Kidney (tissue), 14 donors: ENCODE data around the gene TAS2R7. TPM values are rescaled to one million over a fixed set of nuclear protein-coding genes. Genes with fewer than 3 reads are reported as not detected.
"Not testable (repeated sequence)": the region's sequence is repeated elsewhere in the genome, so short reads cannot be mapped to it uniquely, and the experiment has no call there.

Experiments
- DNase-seq, 5 donors: peaks; one replicate each; pipeline ENCODE4 v3.0.0-alpha.2; 2013 to 2020
- FAIRE-seq: peaks from 2 replicates; lab custom pipeline; 2012; peaks lifted over from hg19 to GRCh38; lab: Jason Lieb, UNC
- H3K27ac ChIP-seq, 2 donors: one replicate each; pipeline ENCODE4 v1.7.0; 2013; ENCODE audit warnings: low read depth in 2 of 2, low read length in 2 of 2, inconsistent platforms in 1 of 2
- H3K27me3 ChIP-seq: one replicate; pipeline ENCODE4 v1.7.1; 2013; ENCODE audit warnings: low read length, inconsistent platforms; ENCODE audit not compliant: control insufficient read depth, insufficient read depth
- H3K36me3 ChIP-seq, 3 donors: one replicate each; pipeline versions ENCODE4 v1.7.0 to v1.7.1; 2013; ENCODE audit warnings: low read length in 3 of 3, control low read depth in 1 of 3, inconsistent platforms in 1 of 3; ENCODE audit not compliant: insufficient read depth in 3 of 3, control insufficient read depth in 2 of 3
- H3K4me1 ChIP-seq, 3 donors: one replicate each; pipeline versions ENCODE4 v1.7.0 to v1.7.1; 2013; ENCODE audit warnings: low read length in 3 of 3, inconsistent platforms in 1 of 3, low read depth in 1 of 3; ENCODE audit not compliant: control insufficient read depth in 2 of 3, insufficient read depth in 2 of 3
- H3K4me3 ChIP-seq, 3 donors: one replicate each; pipeline versions ENCODE4 v1.7.0 to v1.8.1; 2013; ENCODE audit warnings: low read length in 3 of 3, control low read depth in 1 of 3, inconsistent platforms in 1 of 3
- H3K9ac ChIP-seq, 3 donors: one replicate each; pipeline versions ENCODE4 v1.7.0 to v1.7.1; 2013; ENCODE audit warnings: low read length in 3 of 3, control low read depth in 1 of 3, inconsistent platforms in 1 of 3
- H3K9me3 ChIP-seq, 3 donors: one replicate each; pipeline versions ENCODE4 v1.7.0 to v1.7.1; 2013; ENCODE audit warnings: low read length in 3 of 3, control low read depth in 1 of 3, inconsistent platforms in 1 of 3; ENCODE audit not compliant: control insufficient read depth in 2 of 3, insufficient read depth in 1 of 3
- intact Hi-C: fragments of 100-400 bp; cut with DNase I; formaldehyde crosslinking; loops from one replicate; pipeline ENCODE4 v1.11.1; 2022
- polyA plus RNA-seq: library from polyadenylated mRNA; stranded (reverse); fragments of 350-450 nt; fragmentation: Illumina TruSeq; extraction: RNeasy Lipid Tissue Mini Kit (QIAGEN cat#74804); gene quantifications from one replicate; pipeline ENCODE4 v1.2.3, GENCODE V29; 2014; ENCODE audit warnings: low read depth, low replicate concordance; ENCODE audit not compliant: insufficient read depth
- total RNA-seq: library from RNA; stranded (reverse); fragmentation: NEBNext Ultra II Directional; extraction: Animal tissue kit (Norgen Biotek cat#: 25700); gene quantifications from one replicate; pipeline ENCODE4 v1.2.1, GENCODE V29; 2021
- TF ChIP-seq, protein P1 (sequence below): IDR thresholded peaks from 3 replicates; pipeline ENCODE4 v1.5.1; 2012; ENCODE audit warnings: mild to moderate bottlenecking, moderate library complexity, borderline replicate concordance; ENCODE audit not compliant: insufficient read depth; ENCODE audit errors: extremely low read depth
- donor health status: control.
- donor health status: control.
- donor health status: control.
- donor health status: control.
- donor health status: control.
- donor health status: DM: yes; HTN: yes; CAD: no.
- donor health status: Normal renal cell carcinoma (clear cell type).

Gene TAS2R7
- total and polyA plus RNA-seq, 2 donors from 2014 or later: not detected

DNA sequence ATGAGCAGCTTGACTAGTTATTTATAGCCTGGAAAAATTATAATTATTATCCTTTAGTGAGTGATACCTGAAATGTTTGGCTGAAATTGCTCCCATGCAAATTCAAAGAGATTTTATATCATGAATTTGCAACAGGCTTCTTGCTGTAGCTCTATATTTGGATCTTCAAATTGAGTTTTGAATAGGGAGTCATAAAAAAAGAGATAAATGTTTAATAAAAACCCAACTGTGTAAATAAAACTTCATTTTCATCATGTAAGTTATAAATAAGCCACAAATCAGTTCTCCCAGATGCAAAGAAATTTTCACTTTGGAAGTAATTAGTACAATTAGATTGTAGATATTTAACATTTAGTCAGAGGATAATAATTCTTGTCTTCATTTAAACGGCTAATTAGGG, 4.8 kb upstream of the TAS2R7 start, which contains the start of gene TAS2R8:
TSS of gene TAS2R8 (minus strand) at position 101 of the 400 bp plus-strand sequence. CDS start 306 bp downstream, outside the sequence.
- H3K36me3 ChIP-seq: no peaks in the 10 kb centered on the region
- H3K9ac ChIP-seq: no peak within 1 kb of the TSS
- H3K27ac ChIP-seq: no peak within 1 kb of the TSS
- no peaks in the 10 kb centered on the region for H3K4me1 ChIP-seq
- FAIRE-seq: no peak
- H3K27me3 ChIP-seq: no peaks in the 10 kb centered on the region
- intact Hi-C loops: no loop called here
- TF ChIP-seq, protein P1, sequence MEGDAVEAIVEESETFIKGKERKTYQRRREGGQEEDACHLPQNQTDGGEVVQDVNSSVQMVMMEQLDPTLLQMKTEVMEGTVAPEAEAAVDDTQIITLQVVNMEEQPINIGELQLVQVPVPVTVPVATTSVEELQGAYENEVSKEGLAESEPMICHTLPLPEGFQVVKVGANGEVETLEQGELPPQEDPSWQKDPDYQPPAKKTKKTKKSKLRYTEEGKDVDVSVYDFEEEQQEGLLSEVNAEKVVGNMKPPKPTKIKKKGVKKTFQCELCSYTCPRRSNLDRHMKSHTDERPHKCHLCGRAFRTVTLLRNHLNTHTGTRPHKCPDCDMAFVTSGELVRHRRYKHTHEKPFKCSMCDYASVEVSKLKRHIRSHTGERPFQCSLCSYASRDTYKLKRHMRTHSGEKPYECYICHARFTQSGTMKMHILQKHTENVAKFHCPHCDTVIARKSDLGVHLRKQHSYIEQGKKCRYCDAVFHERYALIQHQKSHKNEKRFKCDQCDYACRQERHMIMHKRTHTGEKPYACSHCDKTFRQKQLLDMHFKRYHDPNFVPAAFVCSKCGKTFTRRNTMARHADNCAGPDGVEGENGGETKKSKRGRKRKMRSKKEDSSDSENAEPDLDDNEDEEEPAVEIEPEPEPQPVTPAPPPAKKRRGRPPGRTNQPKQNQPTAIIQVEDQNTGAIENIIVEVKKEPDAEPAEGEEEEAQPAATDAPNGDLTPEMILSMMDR: no peak
- H3K9me3 ChIP-seq: no peaks in the 10 kb centered on the region
- no peak for DNase-seq
- H3K4me3 ChIP-seq: no peak within 1 kb of the TSS

- Histone ChIP-seq H3K27me3 (no peaks in the 10 kb centered on the region), H3K36me3 (no peaks in the 10 kb centered on the region), H3K27ac (no peak overlapping the region), H3K9ac (no peak overlapping the region), H3K9me3 (no peaks in the 10 kb centered on the region), H3K4me3 (no peak overlapping the region), H3K4me1 (no peaks in the 10 kb centered on the region)
- DNase-seq (no peak), FAIRE-seq (no peak)
- TF ChIP-seq, protein P1: no peak
- intact Hi-C loops: no loop called here
These were observed 686 bp downstream of the TAS2R7 start for GRCh38 chr12:10801741-10802140.

- DNase-seq (no peak), FAIRE-seq (no peak)
- no peaks in the 10 kb centered on the region for H3K9me3 ChIP-seq
- TF ChIP-seq, protein P1: no peak
- H3K4me1 ChIP-seq: no peaks in the 10 kb centered on the region
- no peaks in the 10 kb centered on the region for H3K27me3 ChIP-seq
- no peaks in the 10 kb centered on the region for H3K36me3 ChIP-seq
- H3K27ac ChIP-seq: no peak overlapping the region
- no peak overlapping the region for H3K4me3 ChIP-seq
- intact Hi-C loops: no loop called here
- no peak overlapping the region for H3K9ac ChIP-seq
These were observed 8.2 kb downstream of the TAS2R7 start for GRCh38 chr12:10794222-10794621.

DNA sequence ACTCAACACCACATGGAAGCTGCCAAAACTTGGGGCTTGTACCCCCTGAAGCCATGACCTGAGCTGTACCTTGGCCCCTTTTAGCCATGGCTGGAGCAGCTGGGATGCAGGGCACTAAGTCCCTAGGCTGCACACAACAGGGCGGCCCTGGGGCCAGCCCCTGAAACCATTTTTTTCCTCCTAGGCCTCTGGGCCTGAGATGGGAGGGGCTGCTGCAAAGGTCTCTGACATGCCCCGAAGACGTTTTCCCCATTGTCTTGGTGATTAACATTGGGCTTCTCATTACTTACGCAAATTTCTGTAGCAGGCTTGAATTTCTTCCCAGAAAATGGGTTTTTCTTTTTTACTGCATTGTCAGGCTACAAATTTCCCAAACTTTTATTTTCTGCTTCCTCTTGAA, 10.7 kb downstream of the TAS2R7 start:
- H3K27ac ChIP-seq, H3K4me3 ChIP-seq, H3K36me3 ChIP-seq, H3K9me3 ChIP-seq, H3K27me3 ChIP-seq, DNase-seq, H3K9ac ChIP-seq, intact Hi-C loops, H3K4me1 ChIP-seq, FAIRE-seq: not testable (repeated sequence)
